GM12878 (cell line): ENCODE measurements around the gene CFLAR. TPM values are rescaled to one million over a fixed set of nuclear protein-coding genes. Genes with fewer than 3 reads are reported as not detected.

ENCODE experiments used
- BMI1 ChIP-seq: fragments of 450-650 bp; IDR thresholded peaks from 2 replicates; pipeline ENCODE4 v1.6.1; 2016; ENCODE audit warnings: mild to moderate bottlenecking, moderate library complexity, borderline replicate concordance
- CHD4 ChIP-seq: fragments of 200-600 bp; sonication (generic); IDR thresholded peaks from 2 replicates; pipeline ENCODE4 v1.6.1; 2016; ENCODE audit warnings: mild to moderate bottlenecking
- GATAD2B ChIP-seq: fragments of 450-650 bp; conservative IDR thresholded peaks from 2 replicates; pipeline ENCODE4 v1.6.1; 2017; ENCODE audit warnings: low read depth, mild to moderate bottlenecking, moderate library complexity
- HCFC1 ChIP-seq: fragments of 150-350 bp; IDR thresholded peaks from 2 replicates; pipeline ENCODE4 v1.6.1; 2014; ENCODE audit warnings: low read length
- KDM1A ChIP-seq: fragments of 200-600 bp; sonication (generic); IDR thresholded peaks from 2 replicates; pipeline ENCODE4 v1.6.1; 2016; ENCODE audit warnings: borderline replicate concordance
- RAD21 ChIP-seq: IDR thresholded peaks from 2 replicates; pipeline ENCODE4 v1.6.1; 2011; ENCODE audit warnings: mild to moderate bottlenecking, low read depth, low read length, moderate library complexity; ENCODE audit not compliant: insufficient read depth
- RBBP5 ChIP-seq: fragments of 200-600 bp; sonication (generic); conservative IDR thresholded peaks from 2 replicates; pipeline ENCODE4 v1.6.1; 2016
- RUNX3 ChIP-seq: IDR thresholded peaks from 2 replicates; pipeline ENCODE4 v1.6.1; 2012; ENCODE audit warnings: low read length, inconsistent platforms
- SMARCA5 ChIP-seq: fragments of 450-650 bp; IDR thresholded peaks from 2 replicates; pipeline ENCODE4 v1.6.1; 2017; ENCODE audit warnings: mild to moderate bottlenecking
- SP1 ChIP-seq: IDR thresholded peaks from one replicate; pipeline ENCODE4 v1.6.1; 2011; ENCODE audit warnings: low read depth, low read length
- STAT3 ChIP-seq: IDR thresholded peaks from 2 replicates; pipeline ENCODE4 v1.6.1; 2011; ENCODE audit warnings: low read depth, low read length, improper control_type of control experiment
- SUPT20H ChIP-seq: IDR thresholded peaks from 2 replicates; pipeline ENCODE4 v1.6.1; 2011; ENCODE audit warnings: low read depth, mild to moderate bottlenecking, low read length, moderate library complexity, borderline replicate concordance; ENCODE audit not compliant: control insufficient read depth
- TCF12 ChIP-seq: IDR thresholded peaks from 2 replicates; pipeline ENCODE4 v1.6.1; 2011; ENCODE audit warnings: low read depth, mild to moderate bottlenecking, low read length
- ZZZ3 ChIP-seq: IDR thresholded peaks from 2 replicates; pipeline ENCODE4 v1.6.1; 2011; ENCODE audit warnings: low read depth; ENCODE audit not compliant: control insufficient read depth, insufficient read length
- polyA plus RNA-seq, 11 experiments: library from polyadenylated mRNA; depleted of rRNA in 4 of 11; unstranded in 6 of 11; stranded (reverse) in 5 of 11; fragments of >200 nt; fragmentation: Nextera tagmentation in 4 of 11; fragmentation: Illumina TruSeq in 1 of 11; extraction: Ambion mirVana in 4 of 11; extraction: Trizol in 1 of 11; gene quantifications; 1 replicate in 1 of 11; 2 replicates in 10 of 11; pipeline versions ENCODE4 v1.2.1 to v1.2.3, GENCODE V29; 2011 to 2016; ENCODE audit warnings: inconsistent platforms in 2 of 11, missing spikeins in 2 of 11, low read depth in 1 of 11
- total RNA-seq, 4 experiments: library from RNA; depleted of rRNA in 3 of 4; stranded (reverse); fragments of >200 nt in 3 of 4; fragmentation: Illumina TruSeq in 1 of 4; extraction: Trizol in 1 of 4; gene quantifications; 2 replicates each; pipeline versions ENCODE4 v1.2.1 to v1.2.3, GENCODE V29; 2013 to 2021
- TF ChIP-seq, protein P1 (sequence below): fragments of 450-650 bp; IDR thresholded peaks from 2 replicates; pipeline ENCODE4 v1.6.1; 2018; ENCODE audit warnings: borderline replicate concordance, mild to moderate bottlenecking; ENCODE audit not compliant: partially characterized antibody
- TF ChIP-seq, protein P2 (sequence below): IDR thresholded peaks from 2 replicates; pipeline ENCODE4 v1.6.1; 2011; ENCODE audit warnings: low read depth, mild to moderate bottlenecking, low read length, moderate library complexity, borderline replicate concordance; ENCODE audit errors: extremely low read depth
- TF ChIP-seq, protein P3 (sequence below): fragments of 450-650 bp; IDR thresholded peaks from 2 replicates; pipeline ENCODE4 v1.6.1; 2016; ENCODE audit warnings: mild to moderate bottlenecking
- TF ChIP-seq, protein P4 (sequence below): IDR thresholded peaks from 2 replicates; pipeline ENCODE4 v1.6.1; 2011; ENCODE audit warnings: mild to moderate bottlenecking, low read depth, low read length, moderate library complexity; ENCODE audit not compliant: insufficient replicate concordance
- TF ChIP-seq, protein P5 (sequence below): fragments of 450-650 bp; IDR thresholded peaks from 2 replicates; pipeline ENCODE4 v1.6.1; 2016; ENCODE audit warnings: mild to moderate bottlenecking, moderate library complexity, borderline replicate concordance
- TF ChIP-seq, protein P6 (sequence below): IDR thresholded peaks from 2 replicates; pipeline ENCODE4 v1.6.1; 2012; ENCODE audit warnings: low read depth, low read length, improper control_type of control experiment

CFLAR gene
- total and polyA plus RNA-seq, 10 of the 15 experiments (the other 5 are each of a cell fraction or from before 2014, with no cell fraction given): 80.6 to 181 (median 101) TPM

DNA sequence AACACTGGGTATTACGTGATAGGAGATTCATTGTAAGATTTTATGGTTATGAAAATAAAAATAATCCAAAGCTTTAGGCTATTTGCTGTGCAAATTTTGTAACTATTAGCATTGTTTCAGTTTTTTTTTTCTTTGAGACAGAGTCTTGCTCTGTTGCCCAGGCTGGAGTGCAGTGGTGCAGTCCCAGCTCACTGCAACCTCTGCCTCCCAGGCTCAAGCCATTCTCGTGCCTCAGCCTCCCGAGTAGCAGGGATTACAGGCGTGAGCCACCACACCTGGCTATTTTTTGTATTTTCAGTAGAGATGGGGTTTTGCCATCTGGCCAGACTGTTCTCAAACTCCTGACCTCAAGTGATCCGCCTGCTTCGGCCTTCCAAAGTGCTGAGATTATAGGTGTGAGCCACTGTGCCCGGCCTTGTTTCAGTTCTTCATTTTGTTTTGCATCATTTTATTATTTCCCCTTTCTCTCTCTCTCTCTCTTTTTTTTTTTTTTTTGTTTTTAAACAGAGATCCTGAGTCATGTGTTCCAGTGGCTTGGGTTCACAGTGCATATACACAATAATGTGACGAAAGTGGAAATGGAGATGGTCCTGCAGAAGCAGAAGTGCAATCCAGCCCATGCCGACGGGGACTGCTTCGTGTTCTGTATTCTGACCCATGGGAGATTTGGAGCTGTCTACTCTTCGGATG is 92.7 kb downstream of the CFLAR start (continued):
- TF ChIP-seq, protein P1, sequence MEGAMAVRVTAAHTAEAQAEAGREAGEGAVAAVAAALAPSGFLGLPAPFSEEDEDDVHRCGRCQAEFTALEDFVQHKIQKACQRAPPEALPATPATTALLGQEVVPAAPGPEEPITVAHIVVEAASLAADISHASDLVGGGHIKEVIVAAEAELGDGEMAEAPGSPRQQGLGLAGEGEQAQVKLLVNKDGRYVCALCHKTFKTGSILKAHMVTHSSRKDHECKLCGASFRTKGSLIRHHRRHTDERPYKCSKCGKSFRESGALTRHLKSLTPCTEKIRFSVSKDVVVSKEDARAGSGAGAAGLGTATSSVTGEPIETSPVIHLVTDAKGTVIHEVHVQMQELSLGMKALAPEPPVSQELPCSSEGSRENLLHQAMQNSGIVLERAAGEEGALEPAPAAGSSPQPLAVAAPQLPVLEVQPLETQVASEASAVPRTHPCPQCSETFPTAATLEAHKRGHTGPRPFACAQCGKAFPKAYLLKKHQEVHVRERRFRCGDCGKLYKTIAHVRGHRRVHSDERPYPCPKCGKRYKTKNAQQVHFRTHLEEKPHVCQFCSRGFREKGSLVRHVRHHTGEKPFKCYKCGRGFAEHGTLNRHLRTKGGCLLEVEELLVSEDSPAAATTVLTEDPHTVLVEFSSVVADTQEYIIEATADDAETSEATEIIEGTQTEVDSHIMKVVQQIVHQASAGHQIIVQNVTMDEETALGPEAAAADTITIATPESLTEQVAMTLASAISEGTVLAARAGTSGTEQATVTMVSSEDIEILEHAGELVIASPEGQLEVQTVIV: no peak
- TF ChIP-seq, protein P2, sequence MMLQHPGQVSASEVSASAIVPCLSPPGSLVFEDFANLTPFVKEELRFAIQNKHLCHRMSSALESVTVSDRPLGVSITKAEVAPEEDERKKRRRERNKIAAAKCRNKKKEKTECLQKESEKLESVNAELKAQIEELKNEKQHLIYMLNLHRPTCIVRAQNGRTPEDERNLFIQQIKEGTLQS: no peak
- TF ChIP-seq GATAD2B: no peak
- TF ChIP-seq ZZZ3: no peak
- no peak for TF ChIP-seq SP1
- TF ChIP-seq RBBP5: no peak
- TF ChIP-seq, protein P3, sequence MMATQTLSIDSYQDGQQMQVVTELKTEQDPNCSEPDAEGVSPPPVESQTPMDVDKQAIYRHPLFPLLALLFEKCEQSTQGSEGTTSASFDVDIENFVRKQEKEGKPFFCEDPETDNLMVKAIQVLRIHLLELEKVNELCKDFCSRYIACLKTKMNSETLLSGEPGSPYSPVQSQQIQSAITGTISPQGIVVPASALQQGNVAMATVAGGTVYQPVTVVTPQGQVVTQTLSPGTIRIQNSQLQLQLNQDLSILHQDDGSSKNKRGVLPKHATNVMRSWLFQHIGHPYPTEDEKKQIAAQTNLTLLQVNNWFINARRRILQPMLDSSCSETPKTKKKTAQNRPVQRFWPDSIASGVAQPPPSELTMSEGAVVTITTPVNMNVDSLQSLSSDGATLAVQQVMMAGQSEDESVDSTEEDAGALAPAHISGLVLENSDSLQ: 0 out of 2 replicates have a peak, but pooled peaks have one; percentile 5
- TF ChIP-seq SMARCA5: peak; percentile 89
- TF ChIP-seq BMI1: 0 out of 2 replicates have a peak, but pooled peaks have one; percentile 41
- TF ChIP-seq CHD4: no peak
- TF ChIP-seq, protein P4, sequence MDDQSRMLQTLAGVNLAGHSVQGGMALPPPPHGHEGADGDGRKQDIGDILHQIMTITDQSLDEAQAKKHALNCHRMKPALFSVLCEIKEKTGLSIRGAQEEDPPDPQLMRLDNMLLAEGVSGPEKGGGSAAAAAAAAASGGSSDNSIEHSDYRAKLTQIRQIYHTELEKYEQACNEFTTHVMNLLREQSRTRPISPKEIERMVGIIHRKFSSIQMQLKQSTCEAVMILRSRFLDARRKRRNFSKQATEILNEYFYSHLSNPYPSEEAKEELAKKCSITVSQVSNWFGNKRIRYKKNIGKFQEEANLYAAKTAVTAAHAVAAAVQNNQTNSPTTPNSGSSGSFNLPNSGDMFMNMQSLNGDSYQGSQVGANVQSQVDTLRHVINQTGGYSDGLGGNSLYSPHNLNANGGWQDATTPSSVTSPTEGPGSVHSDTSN: no peak
- TF ChIP-seq, protein P5, sequence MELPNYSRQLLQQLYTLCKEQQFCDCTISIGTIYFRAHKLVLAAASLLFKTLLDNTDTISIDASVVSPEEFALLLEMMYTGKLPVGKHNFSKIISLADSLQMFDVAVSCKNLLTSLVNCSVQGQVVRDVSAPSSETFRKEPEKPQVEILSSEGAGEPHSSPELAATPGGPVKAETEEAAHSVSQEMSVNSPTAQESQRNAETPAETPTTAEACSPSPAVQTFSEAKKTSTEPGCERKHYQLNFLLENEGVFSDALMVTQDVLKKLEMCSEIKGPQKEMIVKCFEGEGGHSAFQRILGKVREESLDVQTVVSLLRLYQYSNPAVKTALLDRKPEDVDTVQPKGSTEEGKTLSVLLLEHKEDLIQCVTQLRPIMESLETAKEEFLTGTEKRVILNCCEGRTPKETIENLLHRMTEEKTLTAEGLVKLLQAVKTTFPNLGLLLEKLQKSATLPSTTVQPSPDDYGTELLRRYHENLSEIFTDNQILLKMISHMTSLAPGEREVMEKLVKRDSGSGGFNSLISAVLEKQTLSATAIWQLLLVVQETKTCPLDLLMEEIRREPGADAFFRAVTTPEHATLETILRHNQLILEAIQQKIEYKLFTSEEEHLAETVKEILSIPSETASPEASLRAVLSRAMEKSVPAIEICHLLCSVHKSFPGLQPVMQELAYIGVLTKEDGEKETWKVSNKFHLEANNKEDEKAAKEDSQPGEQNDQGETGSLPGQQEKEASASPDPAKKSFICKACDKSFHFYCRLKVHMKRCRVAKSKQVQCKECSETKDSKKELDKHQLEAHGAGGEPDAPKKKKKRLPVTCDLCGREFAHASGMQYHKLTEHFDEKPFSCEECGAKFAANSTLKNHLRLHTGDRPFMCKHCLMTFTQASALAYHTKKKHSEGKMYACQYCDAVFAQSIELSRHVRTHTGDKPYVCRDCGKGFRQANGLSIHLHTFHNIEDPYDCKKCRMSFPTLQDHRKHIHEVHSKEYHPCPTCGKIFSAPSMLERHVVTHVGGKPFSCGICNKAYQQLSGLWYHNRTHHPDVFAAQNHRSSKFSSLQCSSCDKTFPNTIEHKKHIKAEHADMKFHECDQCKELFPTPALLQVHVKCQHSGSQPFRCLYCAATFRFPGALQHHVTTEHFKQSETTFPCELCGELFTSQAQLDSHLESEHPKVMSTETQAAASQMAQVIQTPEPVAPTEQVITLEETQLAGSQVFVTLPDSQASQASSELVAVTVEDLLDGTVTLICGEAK: no peak; the same call in 1 of the 2 replicates
- TF ChIP-seq, protein P6, sequence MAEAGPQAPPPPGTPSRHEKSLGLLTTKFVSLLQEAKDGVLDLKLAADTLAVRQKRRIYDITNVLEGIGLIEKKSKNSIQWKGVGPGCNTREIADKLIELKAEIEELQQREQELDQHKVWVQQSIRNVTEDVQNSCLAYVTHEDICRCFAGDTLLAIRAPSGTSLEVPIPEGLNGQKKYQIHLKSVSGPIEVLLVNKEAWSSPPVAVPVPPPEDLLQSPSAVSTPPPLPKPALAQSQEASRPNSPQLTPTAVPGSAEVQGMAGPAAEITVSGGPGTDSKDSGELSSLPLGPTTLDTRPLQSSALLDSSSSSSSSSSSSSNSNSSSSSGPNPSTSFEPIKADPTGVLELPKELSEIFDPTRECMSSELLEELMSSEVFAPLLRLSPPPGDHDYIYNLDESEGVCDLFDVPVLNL: no peak
- no peak for TF ChIP-seq SUPT20H
- peak; percentile 28; the same call in 1 of the 2 replicates for TF ChIP-seq TCF12
- no peak for TF ChIP-seq STAT3
- no peak for TF ChIP-seq KDM1A
- TF ChIP-seq HCFC1: no peak
- TF ChIP-seq RAD21: no peak
- 0 out of 2 replicates have a peak, but pooled peaks have one; percentile 45 for TF ChIP-seq RUNX3
